Activated B cell treated with CpG ODN at 0.5 μM for 24 hours (primary cell): ENCODE measurements around the gene CNPPD1. TPM values are rescaled to one million over a fixed set of nuclear protein-coding genes. Genes with fewer than 3 reads are reported as not detected.

ENCODE experiments used
- ATAC-seq: fragments of 200-7000 bp; cut with Tn5 transposase; one replicate; pipeline ENCODE4 v1.10.0; 2021; ENCODE audit warnings: low read depth, mild to moderate bottlenecking, moderate library complexity
- CTCF ChIA-PET: fragments of 350-600 bp; sonication (Branson Sonifier 250); formaldehyde crosslinking; loops from one replicate; lab custom pipeline; 2021; ENCODE audit warnings: antibody characterized with exemption; lab: Charles Lee
- POLR2A ChIA-PET: fragments of 350-600 bp; sonication (Branson Sonifier 250); formaldehyde crosslinking; loops from one replicate; lab custom pipeline; 2021; ENCODE audit warnings: antibody characterized with exemption; lab: Charles Lee
- DNase-seq: peaks from one replicate; pipeline ENCODE4 v3.0.0; 2022
- H3K27ac Mint-ChIP-seq: one replicate; pipeline ENCODE4 v1.8.0; 2020; ENCODE audit warnings: mixed read lengths
- H3K27me3 Mint-ChIP-seq: one replicate; pipeline ENCODE4 v1.8.0; 2021; ENCODE audit warnings: mixed read lengths
- H3K36me3 Mint-ChIP-seq: one replicate; pipeline ENCODE4 v1.8.0; 2021; ENCODE audit warnings: low read depth, mixed read lengths
- H3K4me1 Mint-ChIP-seq: one replicate; pipeline ENCODE4 v1.8.0; 2021; ENCODE audit warnings: mixed read lengths
- H3K4me3 Mint-ChIP-seq: one replicate; pipeline ENCODE4 v1.8.0; 2020; ENCODE audit warnings: mild to moderate bottlenecking, mixed read lengths
- H3K9me3 Mint-ChIP-seq: one replicate; pipeline ENCODE4 v1.8.0; 2020; ENCODE audit warnings: mixed read lengths
- CTCF ChIP-seq: fragments of 200-600 bp; IDR thresholded peaks from one replicate; pipeline ENCODE4 v1.8.0; 2022; ENCODE audit warnings: antibody characterized with exemption, mild to moderate bottlenecking
- intact Hi-C: fragments of 100-400 bp; cut with micrococcal nuclease; formaldehyde crosslinking; loops from one replicate; pipeline ENCODE4 v1.15.1; 2024
- total RNA-seq: library from RNA; stranded (reverse); gene quantifications from 2 replicates; pipeline ENCODE4 v1.2.3, GENCODE V29; 2022

The CNPPD1 gene
- total RNA-seq, 1 donor from 2014 or later: 144 TPM

GRCh38 chr2:219213026-219213415, 36.3 kb upstream of the CNPPD1 start:
- DNase-seq (no peak), ATAC-seq (no peak)
- Mint-ChIP-seq H3K9me3 (no peaks in the 10 kb centered on the region), H3K27me3 (no peaks in the 10 kb centered on the region), H3K27ac (no peak overlapping the region), H3K4me1 (peaks cover 20% of the 10 kb centered on the region), H3K4me3 (no peak overlapping the region), H3K36me3 (peaks cover 36% of the 10 kb centered on the region)
- CTCF ChIA-PET: interaction anchor here (1.4 kb wide), 1 partner anchor 53 kb away, joined by 4 read pairs; no protein-coding TSS in a partner anchor
- TF ChIP-seq CTCF: no peak
- intact Hi-C loops: no loop called here
- POLR2A ChIA-PET: interaction anchor here (2.2 to 3.0 kb wide), 2 partner anchors 36 to 66 kb away, joined by 21 to 22 read pairs; partner anchors contain the start of genes CNPPD1 and DNAJB2

GRCh38 chr2:219210886-219211362, 34.2 kb upstream of the CNPPD1 start:
- TF ChIP-seq CTCF: no peak
- Mint-ChIP-seq H3K4me1 (peaks cover 27% of the 10 kb centered on the region), H3K27ac (no peak overlapping the region), H3K4me3 (no peak overlapping the region), H3K36me3 (peaks cover 37% of the 10 kb centered on the region), H3K27me3 (no peaks in the 10 kb centered on the region), H3K9me3 (no peaks in the 10 kb centered on the region)
- DNase-seq: no peak
- ATAC-seq: no peak
- POLR2A ChIA-PET: interaction anchor here (0.6 to 3.0 kb wide), 13 partner anchors 19 to 177 kb away, joined by 3 to 22 read pairs (median 6); partner anchors contain the start of genes ANKZF1, CNPPD1, DNAJB2 and DNPEP
- intact Hi-C loops: loop anchor here (1.0 kb wide), 4 partner anchors 35 to 84 kb away; partner anchors contain the start of genes CNPPD1 and NHEJ1
- CTCF ChIA-PET: interaction anchor here (0.6 to 2.0 kb wide), 11 partner anchors 16 to 548 kb away, joined by 3 to 14 read pairs (median 3); partner anchors contain the start of gene NHEJ1

- peaks cover 28% of the 10 kb centered on the region for H3K4me1 Mint-ChIP-seq
- H3K27me3 Mint-ChIP-seq: no peaks in the 10 kb centered on the region
- no peaks in the 10 kb centered on the region for H3K9me3 Mint-ChIP-seq
- no peak for ATAC-seq
- no peak for DNase-seq
- ChIA-PET POLR2A (interaction anchor here (1.2 to 5.3 kb wide), 2 partner anchors 8 to 34 kb away, joined by 3 to 98 read pairs; partner anchors contain the start of genes ABCB6, CNPPD1 and RETREG2), CTCF (interaction anchor here (1.3 to 2.5 kb wide), 3 partner anchors 35 to 64 kb away, joined by 3 to 8 read pairs (median 6); no protein-coding TSS in a partner anchor)
- peaks cover 37% of the 10 kb centered on the region for H3K36me3 Mint-ChIP-seq
- H3K4me3 Mint-ChIP-seq: no peak overlapping the region
- intact Hi-C loops: no loop called here
- H3K27ac Mint-ChIP-seq: no peak overlapping the region
- TF ChIP-seq CTCF: no peak
Observed at GRCh38 chr2:219210196-219210885, 33.6 kb upstream of the CNPPD1 start.

GRCh38 chr2:219209236-219210195, 32.8 kb upstream of the CNPPD1 start:
- no peaks in the 10 kb centered on the region for H3K9me3 Mint-ChIP-seq
- H3K4me1 Mint-ChIP-seq: peaks cover 28% of the 10 kb centered on the region
- ChIA-PET CTCF (interaction anchor here (1.1 to 2.5 kb wide), 2 partner anchors 8 to 38 kb away, joined by 5 to 8 read pairs; no protein-coding TSS in a partner anchor), POLR2A (interaction anchor here (1.2 to 5.3 kb wide), 2 partner anchors 9 to 33 kb away, joined by 3 to 98 read pairs; partner anchors contain the start of genes ABCB6, CNPPD1 and RETREG2)
- H3K36me3 Mint-ChIP-seq: peaks cover 33% of the 10 kb centered on the region
- H3K27ac Mint-ChIP-seq: no peak overlapping the region
- intact Hi-C loops: no loop called here
- no peak overlapping the region for H3K4me3 Mint-ChIP-seq
- no peaks in the 10 kb centered on the region for H3K27me3 Mint-ChIP-seq
- TF ChIP-seq CTCF: no peak
- ATAC-seq: no peak
- no peak for DNase-seq
